Liver (tissue), 9 donors: ENCODE measurements around the gene MAPK8. TPM values are rescaled to one million over a fixed set of nuclear protein-coding genes. Genes with fewer than 3 reads are reported as not detected.

Source experiments
- DNase-seq: peaks from one replicate; pipeline ENCODE4 v3.0.0-alpha.2; 2017; ENCODE audit warnings: low spot score
- H3K27ac ChIP-seq, 2 donors: one replicate each; pipeline ENCODE4 v1.7.0; 2013; ENCODE audit warnings: inconsistent platforms in 2 of 2, low read length in 2 of 2, control low read depth in 1 of 2, low read depth in 1 of 2, mild to moderate bottlenecking in 1 of 2
- H3K27me3 ChIP-seq, 4 donors: one replicate each; pipeline versions ENCODE4 v1.6.1 to v1.7.0; 2013; ENCODE audit warnings: low read length in 3 of 4, inconsistent platforms in 1 of 4, mild to moderate bottlenecking in 1 of 4, moderate library complexity in 1 of 4; ENCODE audit not compliant: control insufficient read depth in 4 of 4, insufficient read depth in 4 of 4
- H3K36me3 ChIP-seq, 4 donors: one replicate each; pipeline versions ENCODE4 v1.6.1 to v1.7.0; 2013; ENCODE audit warnings: low read length in 3 of 4, mild to moderate bottlenecking in 3 of 4, low read depth in 1 of 4, moderate library complexity in 1 of 4; ENCODE audit not compliant: control insufficient read depth in 4 of 4, insufficient read depth in 3 of 4
- H3K4me1 ChIP-seq, 4 donors: one replicate each; pipeline versions ENCODE4 v1.6.1 to v1.7.0; 2013; ENCODE audit warnings: low read length in 3 of 4, mild to moderate bottlenecking in 3 of 4, moderate library complexity in 1 of 4; ENCODE audit not compliant: control insufficient read depth in 4 of 4, insufficient read depth in 4 of 4
- H3K4me3 ChIP-seq, 3 donors: one replicate each; pipeline versions ENCODE4 v1.6.1 to v1.7.0; 2013; ENCODE audit warnings: low read length in 3 of 3, control low read depth in 1 of 3, low read depth in 1 of 3, mild to moderate bottlenecking in 1 of 3
- H3K9ac ChIP-seq, 2 donors: one replicate each; pipeline ENCODE4 v1.7.0; 2013; ENCODE audit warnings: low read length in 2 of 2, mild to moderate bottlenecking in 2 of 2, moderate library complexity in 2 of 2, control low read depth in 1 of 2, low read depth in 1 of 2
- H3K9me3 ChIP-seq, 4 donors: one replicate each; pipeline versions ENCODE4 v1.6.1 to v1.7.0; 2013; ENCODE audit warnings: low read length in 3 of 4; ENCODE audit not compliant: control insufficient read depth in 4 of 4
- EGR1 ChIP-seq, 2 donors: IDR thresholded peaks; 2 replicates each; pipeline ENCODE4 v1.6.1; 2016 to 2018; ENCODE audit warnings: antibody characterized with exemption in 2 of 2, low read depth in 2 of 2
- FOXA2 ChIP-seq: IDR thresholded peaks from 2 replicates; pipeline ENCODE4 v1.6.1; 2016; ENCODE audit warnings: antibody characterized with exemption
- GABPA ChIP-seq, 2 donors: IDR thresholded peaks in 1 of 2; conservative IDR thresholded peaks in 1 of 2; 2 replicates each; pipeline ENCODE4 v1.6.1; 2016; ENCODE audit warnings: antibody characterized with exemption in 2 of 2, mild to moderate bottlenecking in 1 of 2, moderate library complexity in 1 of 2
- HNF4A ChIP-seq, 2 donors: conservative IDR thresholded peaks; 2 replicates each; pipeline ENCODE4 v1.6.1; 2016; ENCODE audit warnings: antibody characterized with exemption in 2 of 2, mild to moderate bottlenecking in 2 of 2
- HNF4G ChIP-seq: IDR thresholded peaks from 2 replicates; pipeline ENCODE4 v1.6.1; 2016; ENCODE audit warnings: antibody characterized with exemption
- SP1 ChIP-seq: IDR thresholded peaks from 2 replicates; pipeline ENCODE4 v1.6.1; 2018; ENCODE audit warnings: antibody characterized with exemption, mild to moderate bottlenecking
- TAF1 ChIP-seq: conservative IDR thresholded peaks from 2 replicates; pipeline ENCODE4 v1.6.1; 2016; ENCODE audit warnings: antibody characterized with exemption, mild to moderate bottlenecking
- YY1 ChIP-seq: IDR thresholded peaks from 2 replicates; pipeline ENCODE4 v1.6.1; 2016; ENCODE audit warnings: antibody characterized with exemption, mild to moderate bottlenecking
- WGBS: extraction: QIAGEN DNeasy Blood & Tissue Kit; methylation state at CpG from one replicate; pipeline ENCODE4 v1.1.7; 2013; 5-methylcytosine and 5-hydroxymethylcytosine counted together
- polyA plus RNA-seq, 2 donors: library from polyadenylated mRNA; stranded (reverse) in 1 of 2; unstranded in 1 of 2; fragments of 200-250 nt in 1 of 2; fragments of >200 nt in 1 of 2; fragmentation: Nextera tagmentation in 1 of 2; extraction: Ambion mirVana in 1 of 2; gene quantifications; one replicate each; pipeline versions ENCODE4 v1.2.1 to v1.2.3, GENCODE V29; 2013 to 2015
- total RNA-seq, 2 donors: library from RNA; depleted of rRNA; stranded (reverse); fragments of >200 nt; gene quantifications; one replicate each; pipeline ENCODE4 v1.2.3, GENCODE V29; 2014
- TF ChIP-seq, protein P1 (sequence below): IDR thresholded peaks from 2 replicates; pipeline ENCODE4 v1.6.1; 2016; ENCODE audit warnings: antibody characterized with exemption
- TF ChIP-seq, protein P2 (sequence below): IDR thresholded peaks from 2 replicates; pipeline ENCODE4 v1.6.1; 2016; ENCODE audit warnings: antibody characterized with exemption
- TF ChIP-seq, protein P3 (sequence below): IDR thresholded peaks from 2 replicates; pipeline ENCODE4 v1.6.1; 2016; ENCODE audit warnings: antibody characterized with exemption, mild to moderate bottlenecking
- TF ChIP-seq, protein P4 (sequence below): fragments of 150-350 bp; IDR thresholded peaks from 2 replicates; pipeline ENCODE4 v1.5.1; 2017; ENCODE audit warnings: improper control_type of control experiment, low read depth, low read length; ENCODE audit not compliant: missing input control
- TF ChIP-seq, protein P5 (sequence below): IDR thresholded peaks from 2 replicates; pipeline ENCODE4 v1.6.1; 2016; ENCODE audit warnings: antibody characterized with exemption
- donor health status: healthy.
- donor health status: healthy.
- donor health status: healthy.
- donor health status: healthy.
- donor health status: healthy.

The MAPK8 gene
- total and polyA plus RNA-seq, 4 donors = 14.9 to 51.6 (median 24.8) TPM

DNA sequence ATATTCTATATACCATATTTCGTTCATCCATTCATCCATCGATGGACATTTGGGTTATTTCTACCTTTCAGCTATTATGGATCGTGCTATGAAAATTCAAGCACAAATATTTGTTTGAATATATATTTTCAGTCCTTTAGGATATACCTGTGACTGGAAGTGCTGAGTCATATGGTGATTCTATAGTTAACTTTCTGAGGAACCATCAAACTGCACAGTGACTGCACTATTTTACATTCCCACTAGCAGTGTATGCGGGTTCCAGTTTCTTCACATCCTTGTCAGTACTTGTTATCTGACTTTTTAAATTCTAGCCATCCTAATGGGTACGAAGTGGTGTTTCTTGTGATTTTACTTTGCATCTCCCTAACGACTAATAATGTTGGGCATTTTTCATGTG is 104.0 kb downstream of the MAPK8 start:
- Histone ChIP-seq H3K4me3 (no peak overlapping the region), H3K27me3 (no peaks in the 10 kb centered on the region), H3K36me3 (peaks cover 0 to 19% (median 15%) of the 10 kb centered on the region in 4 donors), H3K27ac (no peak overlapping the region), H3K9me3 (peaks cover 0 to 6% (median 1%) of the 10 kb centered on the region in 4 donors), H3K4me1 (no peaks in the 10 kb centered on the region), H3K9ac (no peak overlapping the region)
- WGBS = 98% methylated on average over 6 of the region's 6 CpGs
- TF ChIP-seq HNF4A (conservative IDR thresholded peaks at IDR 0.05) = no peak
- no peak for TF ChIP-seq SP1
- TF ChIP-seq, protein P1, sequence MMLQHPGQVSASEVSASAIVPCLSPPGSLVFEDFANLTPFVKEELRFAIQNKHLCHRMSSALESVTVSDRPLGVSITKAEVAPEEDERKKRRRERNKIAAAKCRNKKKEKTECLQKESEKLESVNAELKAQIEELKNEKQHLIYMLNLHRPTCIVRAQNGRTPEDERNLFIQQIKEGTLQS = no peak
- TF ChIP-seq, protein P2, sequence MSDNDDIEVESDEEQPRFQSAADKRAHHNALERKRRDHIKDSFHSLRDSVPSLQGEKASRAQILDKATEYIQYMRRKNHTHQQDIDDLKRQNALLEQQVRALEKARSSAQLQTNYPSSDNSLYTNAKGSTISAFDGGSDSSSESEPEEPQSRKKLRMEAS = no peak
- TF ChIP-seq EGR1 (IDR thresholded peaks at IDR 0.05; ENCODE audit: low read depth in 2 of 2) = no peak
- TF ChIP-seq GABPA (IDR thresholded peaks at IDR 0.05 in 1 of 2, conservative IDR thresholded peaks at IDR 0.05 in 1 of 2) = no peak
- TF ChIP-seq, protein P3, sequence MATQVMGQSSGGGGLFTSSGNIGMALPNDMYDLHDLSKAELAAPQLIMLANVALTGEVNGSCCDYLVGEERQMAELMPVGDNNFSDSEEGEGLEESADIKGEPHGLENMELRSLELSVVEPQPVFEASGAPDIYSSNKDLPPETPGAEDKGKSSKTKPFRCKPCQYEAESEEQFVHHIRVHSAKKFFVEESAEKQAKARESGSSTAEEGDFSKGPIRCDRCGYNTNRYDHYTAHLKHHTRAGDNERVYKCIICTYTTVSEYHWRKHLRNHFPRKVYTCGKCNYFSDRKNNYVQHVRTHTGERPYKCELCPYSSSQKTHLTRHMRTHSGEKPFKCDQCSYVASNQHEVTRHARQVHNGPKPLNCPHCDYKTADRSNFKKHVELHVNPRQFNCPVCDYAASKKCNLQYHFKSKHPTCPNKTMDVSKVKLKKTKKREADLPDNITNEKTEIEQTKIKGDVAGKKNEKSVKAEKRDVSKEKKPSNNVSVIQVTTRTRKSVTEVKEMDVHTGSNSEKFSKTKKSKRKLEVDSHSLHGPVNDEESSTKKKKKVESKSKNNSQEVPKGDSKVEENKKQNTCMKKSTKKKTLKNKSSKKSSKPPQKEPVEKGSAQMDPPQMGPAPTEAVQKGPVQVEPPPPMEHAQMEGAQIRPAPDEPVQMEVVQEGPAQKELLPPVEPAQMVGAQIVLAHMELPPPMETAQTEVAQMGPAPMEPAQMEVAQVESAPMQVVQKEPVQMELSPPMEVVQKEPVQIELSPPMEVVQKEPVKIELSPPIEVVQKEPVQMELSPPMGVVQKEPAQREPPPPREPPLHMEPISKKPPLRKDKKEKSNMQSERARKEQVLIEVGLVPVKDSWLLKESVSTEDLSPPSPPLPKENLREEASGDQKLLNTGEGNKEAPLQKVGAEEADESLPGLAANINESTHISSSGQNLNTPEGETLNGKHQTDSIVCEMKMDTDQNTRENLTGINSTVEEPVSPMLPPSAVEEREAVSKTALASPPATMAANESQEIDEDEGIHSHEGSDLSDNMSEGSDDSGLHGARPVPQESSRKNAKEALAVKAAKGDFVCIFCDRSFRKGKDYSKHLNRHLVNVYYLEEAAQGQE = no peak
- DNase-seq = no peak

DNA sequence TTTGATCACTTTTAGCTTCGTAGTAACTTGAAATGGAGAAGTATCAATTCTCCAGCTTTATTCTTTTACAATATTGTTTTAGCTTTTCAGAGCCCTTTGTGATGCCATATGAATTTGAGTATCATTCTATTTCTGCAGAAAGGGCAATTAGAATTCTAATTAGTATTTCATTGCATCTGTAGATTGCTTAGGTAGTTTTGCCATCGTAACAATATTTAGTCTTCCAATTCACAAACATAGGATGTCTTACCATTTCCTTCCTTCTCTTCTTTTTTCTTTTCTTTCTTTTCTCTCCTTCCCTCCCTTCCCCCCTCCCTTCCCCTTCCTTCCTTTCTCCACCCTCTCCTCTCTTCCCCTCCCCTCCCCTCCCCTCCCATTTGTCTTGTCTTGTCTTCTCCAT is 105.0 kb downstream of the MAPK8 start:
- Histone ChIP-seq H3K27me3 (no peaks in the 10 kb centered on the region), H3K36me3 (peaks cover 0 to 19% (median 14%) of the 10 kb centered on the region in 4 donors), H3K27ac (no peak overlapping the region), H3K4me1 (no peaks in the 10 kb centered on the region), H3K4me3 (no peak overlapping the region), H3K9ac (no peak overlapping the region), H3K9me3 (peaks cover 0 to 6% (median 1%) of the 10 kb centered on the region in 4 donors)
- no peak for DNase-seq
- no peak for TF ChIP-seq GABPA (IDR thresholded peaks at IDR 0.05 in 1 of 2, conservative IDR thresholded peaks at IDR 0.05 in 1 of 2)
- WGBS = 98% methylated on average over 2 of the region's 2 CpGs

DNA sequence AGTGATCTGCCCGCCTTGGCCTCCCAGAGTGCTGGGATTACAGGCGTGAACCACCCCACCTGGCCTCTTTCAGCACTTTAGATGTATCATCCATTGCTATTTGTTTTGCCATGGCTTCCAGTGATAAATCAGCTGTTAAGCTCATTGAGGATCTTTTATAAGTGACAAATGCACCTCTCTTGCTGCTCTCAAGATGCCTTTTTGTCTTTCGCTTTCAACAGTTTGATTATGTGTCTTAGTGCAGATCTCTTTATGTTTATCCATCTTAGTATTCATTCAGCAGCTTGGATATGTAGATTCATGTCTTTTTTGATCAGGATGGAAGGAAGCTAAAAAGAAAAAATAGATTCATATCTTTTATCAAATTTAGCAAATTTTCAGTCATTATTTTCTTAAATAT is 105.6 kb downstream of the MAPK8 start:
- TF ChIP-seq GABPA (IDR thresholded peaks at IDR 0.05 in 1 of 2, conservative IDR thresholded peaks at IDR 0.05 in 1 of 2) (no peak), TAF1 (no peak), EGR1 (IDR thresholded peaks at IDR 0.05; ENCODE audit: low read depth in 2 of 2) (no peak), YY1 (no peak), HNF4G (no peak), FOXA2 (no peak)
- TF ChIP-seq, protein P2 = no peak
- TF ChIP-seq, protein P3 = no peak
- TF ChIP-seq, protein P1 = no peak
- TF ChIP-seq, protein P4, sequence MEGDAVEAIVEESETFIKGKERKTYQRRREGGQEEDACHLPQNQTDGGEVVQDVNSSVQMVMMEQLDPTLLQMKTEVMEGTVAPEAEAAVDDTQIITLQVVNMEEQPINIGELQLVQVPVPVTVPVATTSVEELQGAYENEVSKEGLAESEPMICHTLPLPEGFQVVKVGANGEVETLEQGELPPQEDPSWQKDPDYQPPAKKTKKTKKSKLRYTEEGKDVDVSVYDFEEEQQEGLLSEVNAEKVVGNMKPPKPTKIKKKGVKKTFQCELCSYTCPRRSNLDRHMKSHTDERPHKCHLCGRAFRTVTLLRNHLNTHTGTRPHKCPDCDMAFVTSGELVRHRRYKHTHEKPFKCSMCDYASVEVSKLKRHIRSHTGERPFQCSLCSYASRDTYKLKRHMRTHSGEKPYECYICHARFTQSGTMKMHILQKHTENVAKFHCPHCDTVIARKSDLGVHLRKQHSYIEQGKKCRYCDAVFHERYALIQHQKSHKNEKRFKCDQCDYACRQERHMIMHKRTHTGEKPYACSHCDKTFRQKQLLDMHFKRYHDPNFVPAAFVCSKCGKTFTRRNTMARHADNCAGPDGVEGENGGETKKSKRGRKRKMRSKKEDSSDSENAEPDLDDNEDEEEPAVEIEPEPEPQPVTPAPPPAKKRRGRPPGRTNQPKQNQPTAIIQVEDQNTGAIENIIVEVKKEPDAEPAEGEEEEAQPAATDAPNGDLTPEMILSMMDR = no peak
- TF ChIP-seq, protein P5, sequence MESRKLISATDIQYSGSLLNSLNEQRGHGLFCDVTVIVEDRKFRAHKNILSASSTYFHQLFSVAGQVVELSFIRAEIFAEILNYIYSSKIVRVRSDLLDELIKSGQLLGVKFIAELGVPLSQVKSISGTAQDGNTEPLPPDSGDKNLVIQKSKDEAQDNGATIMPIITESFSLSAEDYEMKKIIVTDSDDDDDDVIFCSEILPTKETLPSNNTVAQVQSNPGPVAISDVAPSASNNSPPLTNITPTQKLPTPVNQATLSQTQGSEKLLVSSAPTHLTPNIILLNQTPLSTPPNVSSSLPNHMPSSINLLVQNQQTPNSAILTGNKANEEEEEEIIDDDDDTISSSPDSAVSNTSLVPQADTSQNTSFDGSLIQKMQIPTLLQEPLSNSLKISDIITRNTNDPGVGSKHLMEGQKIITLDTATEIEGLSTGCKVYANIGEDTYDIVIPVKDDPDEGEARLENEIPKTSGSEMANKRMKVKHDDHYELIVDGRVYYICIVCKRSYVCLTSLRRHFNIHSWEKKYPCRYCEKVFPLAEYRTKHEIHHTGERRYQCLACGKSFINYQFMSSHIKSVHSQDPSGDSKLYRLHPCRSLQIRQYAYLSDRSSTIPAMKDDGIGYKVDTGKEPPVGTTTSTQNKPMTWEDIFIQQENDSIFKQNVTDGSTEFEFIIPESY = no peak
- WGBS = 97% methylated on average over 3 of the region's 3 CpGs
- Histone ChIP-seq H3K27me3 (no peaks in the 10 kb centered on the region), H3K9me3 (peaks cover 0 to 6% (median 1%) of the 10 kb centered on the region in 4 donors), H3K4me3 (no peak overlapping the region), H3K9ac (no peak overlapping the region), H3K4me1 (no peaks in the 10 kb centered on the region), H3K36me3 (peaks cover 0 to 19% (median 14%) of the 10 kb centered on the region in 4 donors), H3K27ac (no peak overlapping the region)
- no peak for DNase-seq
